IMR-90 (cell line): Measurements from ENCODE around the gene BCL6.

Experiments used
- BHLHE40 ChIP-seq: fragments of 150-350 bp; IDR thresholded peaks from 2 replicates; pipeline ENCODE4 v1.6.1; 2016; ENCODE audit warnings: mild to moderate bottlenecking, low read depth, low read length
- FOS ChIP-seq: fragments of 150-350 bp; IDR thresholded peaks from 2 replicates; pipeline ENCODE4 v1.6.1; 2016; ENCODE audit warnings: low read depth, low read length
- NFE2L2 ChIP-seq: fragments of 150-350 bp; IDR thresholded peaks from 2 replicates; pipeline ENCODE4 v1.6.1; 2016; ENCODE audit warnings: low read depth, mild to moderate bottlenecking, low read length
- POLR2A ChIP-seq: IDR thresholded peaks from 2 replicates; pipeline ENCODE4 v1.6.1; 2012; ENCODE audit warnings: mild to moderate bottlenecking, low read depth, low read length
- RAD21 ChIP-seq: IDR thresholded peaks from 2 replicates; pipeline ENCODE4 v1.6.1; 2012; ENCODE audit warnings: low read length, improper control_type of control experiment
- RFX5 ChIP-seq: IDR thresholded peaks from 2 replicates; pipeline ENCODE4 v1.8.0; 2012; ENCODE audit warnings: low read depth, mild to moderate bottlenecking, low read length, moderate library complexity
- TF ChIP-seq, protein P1 (sequence below): conservative IDR thresholded peaks from 2 replicates; pipeline ENCODE4 v1.5.1; 2012; ENCODE audit warnings: mild to moderate bottlenecking, low read depth, low read length, improper control_type of control experiment

DNA sequence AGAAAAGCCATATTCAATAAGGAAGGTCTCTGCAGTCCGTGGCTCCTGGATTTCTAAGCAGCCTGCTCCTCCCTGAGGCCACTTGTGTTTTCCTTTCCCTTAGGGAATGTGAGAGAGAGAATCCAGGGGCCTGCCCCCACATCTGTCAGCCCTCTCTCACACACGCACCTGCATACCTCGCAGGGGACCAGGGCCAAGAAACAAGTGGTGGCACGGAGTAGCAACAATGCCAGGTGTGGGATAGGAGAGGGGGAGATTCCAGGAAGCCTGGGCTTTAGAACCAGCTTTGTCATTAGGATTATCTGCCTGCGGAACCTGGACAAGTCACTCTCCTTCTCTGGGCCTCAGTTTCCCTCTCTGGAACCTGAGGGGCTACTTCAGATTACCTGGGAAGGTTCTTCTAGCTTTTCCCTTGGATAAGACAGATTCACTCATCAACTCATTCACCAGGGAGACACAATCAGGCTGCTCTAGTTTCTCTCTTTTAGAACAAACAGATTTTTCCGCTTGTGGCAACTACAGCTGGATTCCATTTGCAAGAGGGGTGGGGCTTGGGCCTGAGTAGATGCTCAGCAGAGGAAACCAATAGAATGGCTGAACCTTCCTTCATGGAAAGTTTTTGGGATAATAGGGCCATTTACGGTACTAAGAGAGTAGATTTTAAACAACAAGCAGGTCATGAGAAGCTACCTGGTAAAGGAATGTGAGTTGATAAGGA lies 19.5 kb downstream of the BCL6 start:
- TF ChIP-seq, protein P1, sequence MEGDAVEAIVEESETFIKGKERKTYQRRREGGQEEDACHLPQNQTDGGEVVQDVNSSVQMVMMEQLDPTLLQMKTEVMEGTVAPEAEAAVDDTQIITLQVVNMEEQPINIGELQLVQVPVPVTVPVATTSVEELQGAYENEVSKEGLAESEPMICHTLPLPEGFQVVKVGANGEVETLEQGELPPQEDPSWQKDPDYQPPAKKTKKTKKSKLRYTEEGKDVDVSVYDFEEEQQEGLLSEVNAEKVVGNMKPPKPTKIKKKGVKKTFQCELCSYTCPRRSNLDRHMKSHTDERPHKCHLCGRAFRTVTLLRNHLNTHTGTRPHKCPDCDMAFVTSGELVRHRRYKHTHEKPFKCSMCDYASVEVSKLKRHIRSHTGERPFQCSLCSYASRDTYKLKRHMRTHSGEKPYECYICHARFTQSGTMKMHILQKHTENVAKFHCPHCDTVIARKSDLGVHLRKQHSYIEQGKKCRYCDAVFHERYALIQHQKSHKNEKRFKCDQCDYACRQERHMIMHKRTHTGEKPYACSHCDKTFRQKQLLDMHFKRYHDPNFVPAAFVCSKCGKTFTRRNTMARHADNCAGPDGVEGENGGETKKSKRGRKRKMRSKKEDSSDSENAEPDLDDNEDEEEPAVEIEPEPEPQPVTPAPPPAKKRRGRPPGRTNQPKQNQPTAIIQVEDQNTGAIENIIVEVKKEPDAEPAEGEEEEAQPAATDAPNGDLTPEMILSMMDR, result no peak
- TF ChIP-seq NFE2L2 (no peak), RAD21 (no peak), POLR2A (no peak), RFX5 (no peak), FOS (no peak), BHLHE40 (no peak)
